ENCODE measurements around the gene NLGN2. TPM values are rescaled to one million over a fixed set of nuclear protein-coding genes. Genes with fewer than 3 reads are reported as not detected.

NLGN2 gene
- polyA plus RNA-seq, 1 experiment: 8.5 TPM

DNA sequence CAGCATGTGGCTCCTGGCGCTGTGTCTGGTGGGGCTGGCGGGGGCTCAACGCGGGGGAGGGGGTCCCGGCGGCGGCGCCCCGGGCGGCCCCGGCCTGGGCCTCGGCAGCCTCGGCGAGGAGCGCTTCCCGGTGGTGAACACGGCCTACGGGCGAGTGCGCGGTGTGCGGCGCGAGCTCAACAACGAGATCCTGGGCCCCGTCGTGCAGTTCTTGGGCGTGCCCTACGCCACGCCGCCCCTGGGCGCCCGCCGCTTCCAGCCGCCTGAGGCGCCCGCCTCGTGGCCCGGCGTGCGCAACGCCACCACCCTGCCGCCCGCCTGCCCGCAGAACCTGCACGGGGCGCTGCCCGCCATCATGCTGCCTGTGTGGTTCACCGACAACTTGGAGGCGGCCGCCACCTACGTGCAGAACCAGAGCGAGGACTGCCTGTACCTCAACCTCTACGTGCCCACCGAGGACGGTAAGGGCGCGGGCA is 645 bp downstream of the NLGN2 start:
- H3K36me3 ChIP-seq (ENCODE audit: control insufficient read depth, insufficient read depth, low read length): peaks cover 11% of the 10 kb centered on the region
- CTCF ChIA-PET: no interaction called here
- no peaks in the 10 kb centered on the region for H3K27me3 ChIP-seq (ENCODE audit: control insufficient read depth, insufficient read depth, low read length)
- POLR2A ChIA-PET: no interaction called here
- H3K4me3 ChIP-seq (ENCODE audit: low read depth, low read length): no peak overlapping the region
- TF ChIP-seq, protein P1, sequence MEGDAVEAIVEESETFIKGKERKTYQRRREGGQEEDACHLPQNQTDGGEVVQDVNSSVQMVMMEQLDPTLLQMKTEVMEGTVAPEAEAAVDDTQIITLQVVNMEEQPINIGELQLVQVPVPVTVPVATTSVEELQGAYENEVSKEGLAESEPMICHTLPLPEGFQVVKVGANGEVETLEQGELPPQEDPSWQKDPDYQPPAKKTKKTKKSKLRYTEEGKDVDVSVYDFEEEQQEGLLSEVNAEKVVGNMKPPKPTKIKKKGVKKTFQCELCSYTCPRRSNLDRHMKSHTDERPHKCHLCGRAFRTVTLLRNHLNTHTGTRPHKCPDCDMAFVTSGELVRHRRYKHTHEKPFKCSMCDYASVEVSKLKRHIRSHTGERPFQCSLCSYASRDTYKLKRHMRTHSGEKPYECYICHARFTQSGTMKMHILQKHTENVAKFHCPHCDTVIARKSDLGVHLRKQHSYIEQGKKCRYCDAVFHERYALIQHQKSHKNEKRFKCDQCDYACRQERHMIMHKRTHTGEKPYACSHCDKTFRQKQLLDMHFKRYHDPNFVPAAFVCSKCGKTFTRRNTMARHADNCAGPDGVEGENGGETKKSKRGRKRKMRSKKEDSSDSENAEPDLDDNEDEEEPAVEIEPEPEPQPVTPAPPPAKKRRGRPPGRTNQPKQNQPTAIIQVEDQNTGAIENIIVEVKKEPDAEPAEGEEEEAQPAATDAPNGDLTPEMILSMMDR (IDR thresholded peaks at IDR 0.05; ENCODE audit: insufficient read depth, low read depth, low read length): no peak
- no peak for DNase-seq (ENCODE audit: low read depth)

DNA sequence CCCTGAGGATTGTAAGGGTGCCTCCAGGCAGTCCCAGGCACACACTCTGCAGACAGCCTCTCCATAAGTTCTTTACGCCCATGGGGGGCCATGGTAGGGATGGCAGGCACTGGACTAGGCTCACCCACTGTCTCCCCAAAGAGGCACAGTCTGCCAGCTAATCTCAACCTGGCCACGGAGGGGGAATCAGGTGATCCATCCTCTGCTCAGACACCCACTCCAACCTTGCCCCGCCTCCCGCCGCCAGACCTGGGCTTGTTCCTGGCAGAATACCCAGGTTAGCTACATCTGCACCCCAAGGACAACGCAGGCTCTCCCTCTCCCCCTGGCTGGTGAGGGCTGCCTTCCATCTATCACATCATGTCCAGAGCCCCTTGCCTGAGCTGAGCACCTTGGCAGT is 1.2 kb downstream of the NLGN2 start:
- ChIA-PET CTCF (no interaction called here), POLR2A (no interaction called here)
- TF ChIP-seq, protein P1 (IDR thresholded peaks at IDR 0.05; ENCODE audit: insufficient read depth, low read depth, low read length): no peak
- Histone ChIP-seq H3K36me3 (ENCODE audit: control insufficient read depth, insufficient read depth, low read length) (peaks cover 11% of the 10 kb centered on the region), H3K27me3 (ENCODE audit: control insufficient read depth, insufficient read depth, low read length) (no peaks in the 10 kb centered on the region), H3K4me3 (ENCODE audit: low read depth, low read length) (no peak overlapping the region)
- no peak for DNase-seq (ENCODE audit: low read depth)

DNA sequence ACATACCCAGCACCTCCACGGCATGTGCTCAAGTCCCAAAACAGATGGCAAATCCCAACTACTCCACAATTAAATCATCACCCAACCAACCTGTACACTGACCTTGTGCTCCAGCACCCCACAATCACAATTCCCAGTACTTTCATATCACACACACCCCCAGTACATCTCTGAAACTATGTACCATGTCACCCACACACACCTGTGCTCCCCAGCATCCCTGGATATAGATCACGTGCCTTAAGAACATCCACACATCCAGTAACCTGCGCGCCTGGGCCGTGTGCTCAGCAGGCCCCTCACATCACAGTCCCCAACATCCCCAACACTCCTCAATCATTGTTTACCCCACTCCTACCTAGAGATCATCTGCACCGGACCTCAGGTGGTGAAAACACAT is 2.1 kb downstream of the NLGN2 start:
- TF ChIP-seq, protein P1 (IDR thresholded peaks at IDR 0.05; ENCODE audit: insufficient read depth, low read depth, low read length): no peak
- no peak for DNase-seq (ENCODE audit: low read depth)
- H3K4me3 ChIP-seq (ENCODE audit: low read depth, low read length): no peak overlapping the region
- peaks cover 11% of the 10 kb centered on the region for H3K36me3 ChIP-seq (ENCODE audit: control insufficient read depth, insufficient read depth, low read length)
- no peaks in the 10 kb centered on the region for H3K27me3 ChIP-seq (ENCODE audit: control insufficient read depth, insufficient read depth, low read length)
- POLR2A ChIA-PET: no interaction called here
- CTCF ChIA-PET: no interaction called here

DNA sequence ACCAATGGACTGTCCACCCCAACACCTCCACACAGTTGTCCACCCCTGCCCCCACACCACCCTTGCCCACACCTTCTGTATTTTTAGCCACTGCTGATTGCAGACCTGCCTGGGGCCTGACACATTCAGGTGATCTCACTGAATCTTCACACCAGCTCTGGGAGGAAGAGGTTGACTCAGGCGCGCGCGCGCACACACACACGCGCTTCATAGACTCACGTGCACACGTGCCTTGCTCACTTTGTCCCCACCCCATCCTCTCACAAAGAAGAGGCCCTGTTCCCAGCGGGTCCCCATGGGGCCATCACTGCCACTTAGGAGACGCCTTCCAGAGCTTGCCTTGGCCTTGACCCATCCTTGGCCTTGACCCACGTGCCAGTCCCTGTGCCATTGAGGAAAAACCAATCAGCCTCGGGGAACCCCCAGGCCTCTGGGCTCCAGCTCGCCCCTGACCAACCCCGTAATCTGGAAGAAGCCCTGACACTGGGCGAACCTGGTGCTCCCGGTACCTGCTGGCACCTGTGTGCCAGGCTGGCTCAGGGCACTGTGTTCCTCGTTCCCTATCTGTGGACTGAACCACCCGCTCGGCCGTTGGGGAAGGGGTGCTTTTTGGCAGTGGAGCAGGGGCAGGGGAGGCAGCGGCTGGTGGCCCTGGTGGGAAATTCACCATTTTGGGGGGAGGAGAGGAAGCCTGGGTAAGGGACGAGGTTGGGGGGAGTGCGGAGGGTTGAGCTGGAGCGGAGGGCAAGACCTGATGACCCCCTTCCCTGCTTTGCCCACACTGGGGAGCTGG is 3.2 kb downstream of the NLGN2 start:
- ChIA-PET CTCF (interaction anchor here (0.8 kb wide), 1 partner anchor 26 kb away, joined by 3 read pairs; no protein-coding TSS in a partner anchor), POLR2A (no interaction called here)

DNA sequence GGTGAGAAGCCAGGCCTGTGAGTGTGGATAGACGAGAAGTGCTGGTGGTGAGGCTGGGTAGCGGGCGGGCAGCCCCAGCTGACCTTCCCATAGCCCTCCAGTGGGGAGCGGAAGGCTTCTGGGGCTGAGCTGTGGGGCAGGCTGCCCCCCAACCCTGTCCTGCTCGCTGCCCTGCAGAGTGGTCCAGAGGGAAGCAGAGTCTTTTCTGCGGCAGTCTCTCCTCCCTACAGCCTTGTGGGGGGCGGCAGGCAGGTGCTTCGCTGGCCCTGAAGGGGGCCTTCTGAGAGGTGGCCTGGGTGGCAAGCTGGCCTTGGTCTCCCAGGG is 3.7 kb downstream of the NLGN2 start:
- CTCF ChIA-PET: interaction anchor here (0.7 kb wide), 1 partner anchor 27 kb away, joined by 3 read pairs; no protein-coding TSS in a partner anchor
- TF ChIP-seq, protein P1 (IDR thresholded peaks at IDR 0.05; ENCODE audit: insufficient read depth, low read depth, low read length): no peak
- DNase-seq (ENCODE audit: low read depth): no peak
- Histone ChIP-seq H3K4me3 (ENCODE audit: low read depth, low read length) (no peak overlapping the region), H3K27me3 (ENCODE audit: control insufficient read depth, insufficient read depth, low read length) (no peaks in the 10 kb centered on the region), H3K36me3 (ENCODE audit: control insufficient read depth, insufficient read depth, low read length) (peaks cover 20% of the 10 kb centered on the region)
- POLR2A ChIA-PET: no interaction called here

More for the DNA sequence above, 3.2 kb downstream of the NLGN2 start:
- DNase-seq (ENCODE audit: low read depth): no peak
- H3K4me3 ChIP-seq (ENCODE audit: low read depth, low read length): no peak overlapping the region
- H3K36me3 ChIP-seq (ENCODE audit: control insufficient read depth, insufficient read depth, low read length): peaks cover 20% of the 10 kb centered on the region
- TF ChIP-seq, protein P1 (IDR thresholded peaks at IDR 0.05; ENCODE audit: insufficient read depth, low read depth, low read length): no peak
- H3K27me3 ChIP-seq (ENCODE audit: control insufficient read depth, insufficient read depth, low read length): no peaks in the 10 kb centered on the region

Measured in BJ (cell line).